Stimulated activated CD4-positive, alpha-beta T cell treated with anti-CD3 and anti-CD28 coated beads, Interleukin-1b, Interleukin-23, amount 100 ng/mL, for 4 hours (primary cell): Measurements from ENCODE around the gene NR1H2.

Experiments
- DNase-seq, 2 donors: peaks; one replicate each; pipeline ENCODE4 v3.0.0-alpha.2; 2020; ENCODE audit warnings: low read depth in 2 of 2

The NR1H2 gene

GRCh38 chr19:50422397-50423278 lies 46.4 kb downstream of the NR1H2 start:
- DNase-seq = no peak

- no peak for DNase-seq
Measured at GRCh38 chr19:50423279-50424113, 47.2 kb downstream of the NR1H2 start.

GRCh38 chr19:50425581-50425980 lies 49.3 kb downstream of the NR1H2 start:
- DNase-seq = no peak

GRCh38 chr19:50427318-50427925 lies 51.2 kb downstream of the NR1H2 start:
- DNase-seq = no peak

GRCh38 chr19:50427997-50428425 lies 51.8 kb downstream of the NR1H2 start:
- peak in 1 of 2 donors; percentile 29 for DNase-seq

GRCh38 chr19:50428772-50429463 lies 52.7 kb downstream of the NR1H2 start:
- no peak for DNase-seq

GRCh38 chr19:50430888-50431342 lies 54.7 kb downstream of the NR1H2 start:
- DNase-seq = no peak

GRCh38 chr19:50431343-50432220 lies 55.3 kb downstream of the NR1H2 start:
- DNase-seq = peak; percentile 81 to 86

GRCh38 chr19:50432221-50433028 lies 56.2 kb downstream of the NR1H2 start, which contains the start of gene MYBPC2:
Gene MYBPC2, plus strand, starts transcription at chr19:50432892. Its CDS starts 62 bp downstream, at chr19:50432954.
- no peak for DNase-seq
